IMR-90 (cell line): Measurements from ENCODE around the gene NEAT1. TPM values are rescaled to one million over a fixed set of nuclear protein-coding genes. Genes with fewer than 3 reads are reported as not detected.

Experiments used
- ATAC-seq: fragments of 200-7000 bp; cut with Tn5 transposase; 2 replicates; pipeline ENCODE4 v1.9.1; 2020; ENCODE audit warnings: low read depth, mild to moderate bottlenecking, moderate library complexity
- BruUV-seq: library from RNA; stranded (reverse); fragments of 400-500 nt; replicated peaks from 2 replicates; lab custom pipeline; 2021; lab: Mats Ljungman, UMichigan
- CTCF ChIA-PET: fragments of 300-600 bp; formaldehyde crosslinking; extraction: SDS; loops from one replicate; lab custom pipeline; 2021; ENCODE audit warnings: antibody characterized with exemption; lab: Yijun Ruan, JAX
- POLR2A ChIA-PET: fragments of 300-600 bp; sonication (Branson Sonifier 250); formaldehyde crosslinking; loops from one replicate; lab custom pipeline; 2022; ENCODE audit warnings: antibody characterized with exemption; ENCODE audit not compliant: unreplicated experiment; lab: Charles Lee
- DNase-seq: peaks from one replicate; pipeline ENCODE4 v3.0.0; 2013
- H2AFZ ChIP-seq: replicated peaks from 2 replicates; pipeline ENCODE3; 2013; ENCODE audit warnings: low read length, mild to moderate bottlenecking; ENCODE audit not compliant: poor library complexity
- H2AK5ac ChIP-seq: 2 replicates; pipeline ENCODE4 v1.6.1; 2013; ENCODE audit warnings: low read depth, low read length, inconsistent platforms
- H2AK9ac ChIP-seq: replicated peaks from 2 replicates; pipeline ENCODE3; 2013; ENCODE audit warnings: mild to moderate bottlenecking, low read depth, low read length, moderate library complexity; ENCODE audit not compliant: poor library complexity
- H2BK120ac ChIP-seq: 2 replicates; pipeline ENCODE4 v1.6.1; 2013; ENCODE audit warnings: low read depth, low read length, inconsistent platforms
- H2BK15ac ChIP-seq: 3 replicates; pipeline ENCODE4 v1.6.1; 2013; ENCODE audit warnings: low read depth, low read length, inconsistent platforms
- H2BK20ac ChIP-seq: 2 replicates; pipeline ENCODE4 v1.6.1; 2013; ENCODE audit warnings: low read depth, mild to moderate bottlenecking, inconsistent platforms, low read length, moderate library complexity
- H2BK5ac ChIP-seq: 2 replicates; pipeline ENCODE4 v1.6.1; 2013; ENCODE audit warnings: mild to moderate bottlenecking, low read depth, low read length, inconsistent platforms; ENCODE audit not compliant: poor library complexity, severe bottlenecking
- H3K14ac ChIP-seq: replicated peaks from 2 replicates; pipeline ENCODE4 v1.6.1; 2013; ENCODE audit warnings: low read depth, low read length, inconsistent platforms
- H3K18ac ChIP-seq: 2 replicates; pipeline ENCODE4 v1.6.1; 2013; ENCODE audit warnings: low read depth, low read length, control low read depth
- H3K23ac ChIP-seq: 2 replicates; pipeline ENCODE4 v1.6.1; 2013; ENCODE audit warnings: low read depth, low read length, inconsistent platforms
- H3K27ac ChIP-seq: 2 replicates; pipeline ENCODE4 v1.5.1; 2013; ENCODE audit warnings: mild to moderate bottlenecking, control low read depth, low read length; ENCODE audit not compliant: insufficient read depth
- H3K27me3 ChIP-seq: 2 replicates; pipeline ENCODE4 v1.6.1; 2013; ENCODE audit warnings: low read length; ENCODE audit not compliant: control insufficient read depth, insufficient read depth
- H3K36me3 ChIP-seq: 2 replicates; pipeline ENCODE4 v1.6.1; 2013; ENCODE audit warnings: low read length, mixed read lengths; ENCODE audit not compliant: control insufficient read depth, insufficient read depth
- H3K4ac ChIP-seq: 2 replicates; pipeline ENCODE4 v1.6.1; 2013; ENCODE audit warnings: low read depth, low read length, inconsistent platforms
- H3K4me1 ChIP-seq: 2 replicates; pipeline ENCODE4 v1.6.1; 2013; ENCODE audit warnings: low read length, mixed read lengths; ENCODE audit not compliant: control insufficient read depth, insufficient read depth
- H3K4me2 ChIP-seq: 2 replicates; pipeline ENCODE4 v1.6.1; 2013; ENCODE audit warnings: low read depth, mild to moderate bottlenecking, control low read depth, low read length, moderate library complexity
- H3K4me3 ChIP-seq: 2 replicates; pipeline ENCODE4 v1.5.1; 2013; ENCODE audit warnings: low read depth, mild to moderate bottlenecking, control low read depth, low read length, moderate library complexity; ENCODE audit not compliant: insufficient read depth
- H3K56ac ChIP-seq: 2 replicates; pipeline ENCODE4 v1.6.1; 2013; ENCODE audit warnings: low read length, inconsistent platforms; ENCODE audit not compliant: insufficient read depth; ENCODE audit errors: extremely low read depth
- H3K79me1 ChIP-seq, 2 experiments: 2 replicates each; pipeline ENCODE4 v1.6.1; 2013; ENCODE audit warnings: low read length in 2 of 2, inconsistent platforms in 1 of 2, low read depth in 1 of 2
- H3K9ac ChIP-seq: 2 replicates; pipeline ENCODE4 v1.6.1; 2013; ENCODE audit warnings: low read depth, low read length, control low read depth
- H3K9me1 ChIP-seq: 2 replicates; pipeline ENCODE4 v1.6.1; 2013; ENCODE audit warnings: low read length, inconsistent platforms; ENCODE audit not compliant: insufficient read depth
- H3K9me3 ChIP-seq: 2 replicates; pipeline ENCODE4 v1.6.1; 2013; ENCODE audit warnings: low read length; ENCODE audit not compliant: control insufficient read depth, insufficient read depth
- H4K20me1 ChIP-seq: 2 replicates; pipeline ENCODE4 v1.6.1; 2013; ENCODE audit warnings: low read length, inconsistent platforms; ENCODE audit not compliant: insufficient read depth
- H4K5ac ChIP-seq: 2 replicates; pipeline ENCODE4 v1.6.1; 2013; ENCODE audit warnings: mild to moderate bottlenecking, low read depth, low read length, control low read depth
- H4K8ac ChIP-seq, 2 experiments: 2 replicates each; pipeline ENCODE4 v1.6.1; 2013; ENCODE audit warnings: low read depth in 2 of 2, low read length in 2 of 2, control low read depth in 1 of 2, inconsistent platforms in 1 of 2
- H4K91ac ChIP-seq: 2 replicates; pipeline ENCODE4 v1.6.1; 2013; ENCODE audit warnings: low read depth, low read length, inconsistent platforms; ENCODE audit not compliant: insufficient read depth
- FOS ChIP-seq: fragments of 150-350 bp; IDR thresholded peaks from 2 replicates; pipeline ENCODE4 v1.6.1; 2016; ENCODE audit warnings: low read depth, low read length
- MAFK ChIP-seq: IDR thresholded peaks from 2 replicates; pipeline ENCODE4 v1.6.1; 2012; ENCODE audit warnings: low read depth, low read length, improper control_type of control experiment
- MAZ ChIP-seq: IDR thresholded peaks from 2 replicates; pipeline ENCODE4 v1.6.1; 2012; ENCODE audit warnings: low read depth, mild to moderate bottlenecking, low read length, improper control_type of control experiment, moderate library complexity, borderline replicate concordance
- POLR2A ChIP-seq: IDR thresholded peaks from 2 replicates; pipeline ENCODE4 v1.6.1; 2012; ENCODE audit warnings: mild to moderate bottlenecking, low read depth, low read length
- RAD21 ChIP-seq: IDR thresholded peaks from 2 replicates; pipeline ENCODE4 v1.6.1; 2012; ENCODE audit warnings: low read length, improper control_type of control experiment
- SMC3 ChIP-seq: fragments of 150-350 bp; IDR thresholded peaks from 2 replicates; pipeline ENCODE4 v1.6.1; 2016; ENCODE audit warnings: low read depth, mild to moderate bottlenecking, antibody characterized with exemption, low read length, moderate library complexity
- WGBS, 2 experiments: methylation state at CpG; one replicate each; pipeline versions ENCODE4 v1.1.5 to v1.1.7; 2013; ENCODE audit warnings: missing lambda C conversion rate in 2 of 2; ENCODE audit not compliant: insufficient read length in 1 of 2; ENCODE audit errors: extremely low coverage in 2 of 2; 5-methylcytosine and 5-hydroxymethylcytosine counted together
- dilution Hi-C: fragments of 300-500 bp; cut with HindIII; formaldehyde crosslinking; loops from one replicate; pipeline ENCODE4 v1.14.3; 2018; ENCODE audit warnings: low sequenced_read_pairs; ENCODE audit not compliant: unreplicated experiment
- in situ Hi-C: fragments of 300-500 bp; cut with MboI; formaldehyde crosslinking; loops from 3 replicates; pipeline ENCODE4 v1.14.3; 2019; ENCODE audit warnings: low sequenced_read_pairs, inconsistent platforms, mixed read lengths
- intact Hi-C: fragments of 100-400 bp; cut with micrococcal nuclease; formaldehyde crosslinking; loops from 2 replicates; pipeline ENCODE4 v1.10.0; 2022
- polyA plus RNA-seq, 3 experiments: library from polyadenylated mRNA; depleted of rRNA; stranded (reverse); fragments of >200 nt; gene quantifications; 2 replicates each; pipeline ENCODE4 v1.2.3, GENCODE V29; 2012; ENCODE audit warnings: low replicate concordance in 1 of 3
- total RNA-seq: library from RNA; depleted of rRNA; stranded (reverse); fragments of >200 nt; gene quantifications from 2 replicates; pipeline ENCODE4 v1.2.3, GENCODE V29; 2012

The NEAT1 gene
- total and polyA plus RNA-seq, 2 of the 4 experiments (the other 2 are of a cell fraction) = 30.1 to 114 TPM

DNA sequence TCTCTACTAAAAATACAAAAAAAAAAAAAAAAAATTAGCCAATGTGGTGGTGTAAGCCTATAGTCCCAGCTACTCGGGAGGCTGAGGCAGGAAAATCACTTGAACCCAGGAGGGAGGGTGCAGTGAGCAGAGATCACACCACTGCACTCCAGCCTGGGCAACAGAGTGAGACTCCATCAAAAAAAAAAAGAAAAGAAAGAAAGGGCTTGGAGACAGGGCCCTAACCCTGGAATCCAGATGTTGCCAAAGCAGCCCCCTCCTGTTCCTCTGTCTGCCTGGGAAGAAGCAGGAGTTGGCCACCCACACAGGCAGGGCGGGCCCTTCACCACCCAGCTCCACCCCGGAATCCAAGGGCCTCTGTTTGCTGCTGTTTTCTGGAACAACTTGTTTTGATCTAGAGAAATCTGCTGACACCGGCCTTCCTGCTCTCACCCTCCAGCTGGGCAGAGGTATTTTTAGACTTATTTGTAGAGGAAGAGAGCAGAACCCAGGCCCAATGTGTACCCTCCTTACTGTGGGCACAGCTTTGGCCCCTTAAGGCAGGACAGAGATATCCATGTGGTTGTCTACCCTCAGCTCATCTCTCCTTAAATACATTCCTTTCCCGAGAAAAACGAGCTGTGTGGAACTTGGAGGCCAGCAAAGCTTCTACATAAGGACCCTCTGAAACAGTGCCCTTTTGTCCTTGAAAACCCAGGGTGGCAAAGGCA, 2.7 kb upstream of the NEAT1 start:
- Histone ChIP-seq H3K56ac (peak overlapping the region; percentile 93), H3K27me3 (no peaks in the 10 kb centered on the region), H3K4me3 (no peak overlapping the region), H2BK15ac (peak overlapping the region; percentile 100; the same call in 2 of the 3 replicates), H2AFZ (peak overlapping the region; percentile 40), H3K9me3 (no peaks in the 10 kb centered on the region), H3K9ac (peak overlapping the region; percentile 87), H2AK5ac (peak overlapping the region; percentile 90), H4K91ac (peak overlapping the region; percentile 99), H3K4me1 (peaks cover 38% of the 10 kb centered on the region), H3K23ac (peak overlapping the region; percentile 99), H2BK20ac (peak overlapping the region; percentile 98), H4K8ac (peak overlapping the region; percentile 73 to 91), H3K14ac (peak overlapping the region; percentile 98), H2AK9ac (peak overlapping the region; percentile 100), H3K9me1 (no peaks in the 10 kb centered on the region), H2BK5ac (peak overlapping the region; percentile 82), H3K79me1 (peaks cover 10 to 61% of the 10 kb centered on the region in 2 experiments; a peak in 2 of 4 replicates), H3K4me2 (peak overlapping the region; percentile 73), H2BK120ac (peak overlapping the region; percentile 99), H4K20me1 (peaks cover 34% of the 10 kb centered on the region), H3K4ac (peak overlapping the region; percentile 100), H3K18ac (peak overlapping the region; percentile 93), H3K36me3 (peaks cover 15% of the 10 kb centered on the region), H4K5ac (peak overlapping the region; percentile 88), H3K27ac (peak overlapping the region; percentile 98)
- in situ Hi-C loops = no loop called here
- ATAC-seq (peak; percentile 2; the same call in 1 of the 2 replicates), DNase-seq (peak; percentile 89)
- BruUV-seq = no TSS peak
- ChIA-PET POLR2A (interaction anchor here (0.6 to 6.8 kb wide), 6 partner anchors 10 to 88 kb away, joined by 3 to 142 read pairs (median 37); partner anchors contain the start of gene MALAT1), CTCF (interaction anchor here (0.6 to 1.5 kb wide), 2 partner anchors 79 to 87 kb away, joined by 3 to 6 read pairs; partner anchors contain the start of gene MALAT1)
- intact Hi-C loops = loop anchor here (2.0 kb wide), 1 partner anchor 79 kb away; the partner anchor contains the start of gene MALAT1
- no CpG with 5 or more reads among the region's 6 CpGs for WGBS, 2 experiments
- dilution Hi-C loops = no loop called here
- TF ChIP-seq FOS (no peak), RAD21 (no peak), MAZ (no peak; the same call in 1 of the 2 replicates), MAFK (peak; percentile 91), POLR2A (peak; percentile 25; the same call in 1 of the 2 replicates), SMC3 (no peak)
